Right lobe of liver (tissue), 4 donors: ENCODE data around the gene ALDH3A2.

ENCODE experiments used
- POLR2A ChIP-seq: fragments of 450-650 bp; IDR thresholded peaks from one replicate; pipeline ENCODE4 v1.6.1; 2017; ENCODE audit warnings: antibody characterized with exemption, mild to moderate bottlenecking
- TF ChIP-seq, protein P1 (sequence below), 4 donors: fragments of 200-600 bp in 3 of 4; fragments of 450-650 bp in 1 of 4; IDR thresholded peaks; one replicate each; pipeline versions ENCODE4 v1.5.1 to v1.8.0; 2016 to 2022; ENCODE audit warnings: antibody characterized with exemption in 4 of 4, mild to moderate bottlenecking in 2 of 4
- donor health status: DM: no; HTN: no; CAD: no.
- donor health status: DM: no; HTN: no; CAD: no.
- donor health status: DM: no; HTN: yes; CAD: no.

DNA sequence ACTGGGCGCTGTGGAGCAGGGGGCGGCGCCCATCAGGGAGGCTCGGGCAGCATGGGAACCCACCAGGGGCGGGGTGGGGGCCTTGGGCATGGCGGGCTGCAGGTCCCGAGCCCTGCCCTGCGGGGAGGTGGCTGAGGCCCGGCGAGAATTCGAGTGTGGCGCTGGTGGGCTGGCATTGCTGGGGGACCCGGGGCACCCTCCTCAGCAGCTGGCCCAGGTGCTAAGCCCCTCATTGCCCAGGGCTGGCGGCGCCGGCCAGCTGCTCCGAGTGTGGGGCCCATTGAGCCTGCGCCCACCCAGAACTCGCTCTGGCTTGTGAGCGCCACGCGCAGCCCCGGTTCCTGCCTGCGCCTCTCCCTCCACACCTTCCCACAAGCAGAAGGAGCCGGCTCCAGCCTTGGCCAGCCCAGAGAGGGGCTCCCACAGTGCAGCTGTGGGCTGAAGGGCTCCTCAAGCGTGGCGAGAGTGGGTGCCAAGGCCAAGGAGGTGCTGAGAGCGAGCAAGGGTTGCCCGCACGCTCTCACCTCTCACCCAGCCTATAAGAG lies 5.9 kb downstream of the ALDH3A2 start:
- no peak for TF ChIP-seq POLR2A
- TF ChIP-seq, protein P1, sequence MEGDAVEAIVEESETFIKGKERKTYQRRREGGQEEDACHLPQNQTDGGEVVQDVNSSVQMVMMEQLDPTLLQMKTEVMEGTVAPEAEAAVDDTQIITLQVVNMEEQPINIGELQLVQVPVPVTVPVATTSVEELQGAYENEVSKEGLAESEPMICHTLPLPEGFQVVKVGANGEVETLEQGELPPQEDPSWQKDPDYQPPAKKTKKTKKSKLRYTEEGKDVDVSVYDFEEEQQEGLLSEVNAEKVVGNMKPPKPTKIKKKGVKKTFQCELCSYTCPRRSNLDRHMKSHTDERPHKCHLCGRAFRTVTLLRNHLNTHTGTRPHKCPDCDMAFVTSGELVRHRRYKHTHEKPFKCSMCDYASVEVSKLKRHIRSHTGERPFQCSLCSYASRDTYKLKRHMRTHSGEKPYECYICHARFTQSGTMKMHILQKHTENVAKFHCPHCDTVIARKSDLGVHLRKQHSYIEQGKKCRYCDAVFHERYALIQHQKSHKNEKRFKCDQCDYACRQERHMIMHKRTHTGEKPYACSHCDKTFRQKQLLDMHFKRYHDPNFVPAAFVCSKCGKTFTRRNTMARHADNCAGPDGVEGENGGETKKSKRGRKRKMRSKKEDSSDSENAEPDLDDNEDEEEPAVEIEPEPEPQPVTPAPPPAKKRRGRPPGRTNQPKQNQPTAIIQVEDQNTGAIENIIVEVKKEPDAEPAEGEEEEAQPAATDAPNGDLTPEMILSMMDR (IDR thresholded peaks at IDR 0.05), result no peak
